Endodermal cell (in vitro differentiated cells): ENCODE results near the gene RASD1. TPM values are rescaled to one million over a fixed set of nuclear protein-coding genes. Genes with fewer than 3 reads are reported as not detected.

Source experiments
- DNase-seq: peaks from one replicate; pipeline ENCODE4 v3.0.0-alpha.2; 2017
- H3K27ac ChIP-seq: 2 replicates; pipeline ENCODE4 v1.5.1; 2013; ENCODE audit warnings: mild to moderate bottlenecking, low read depth, low read length, moderate library complexity
- H3K27me3 ChIP-seq: 2 replicates; pipeline ENCODE4 v1.6.1; 2013; ENCODE audit warnings: mild to moderate bottlenecking, low read length, moderate library complexity; ENCODE audit not compliant: insufficient read depth, control insufficient read depth, poor library complexity, severe bottlenecking
- H3K36me3 ChIP-seq: 2 replicates; pipeline ENCODE4 v1.7.0; 2013; ENCODE audit warnings: mild to moderate bottlenecking, low read length, moderate library complexity; ENCODE audit not compliant: control insufficient read depth, insufficient read depth
- H3K4me1 ChIP-seq: one replicate; pipeline ENCODE4 v1.7.0; 2013; ENCODE audit warnings: low read length; ENCODE audit not compliant: control insufficient read depth, insufficient read depth
- H3K4me3 ChIP-seq: 2 replicates; pipeline ENCODE4 v1.5.1; 2013; ENCODE audit warnings: mild to moderate bottlenecking, low read length, moderate library complexity
- H3K9ac ChIP-seq: 2 replicates; pipeline ENCODE4 v1.6.1; 2013; ENCODE audit warnings: mild to moderate bottlenecking, low read length, moderate library complexity; ENCODE audit not compliant: poor library complexity, severe bottlenecking; ENCODE audit errors: extremely low read depth
- H3K9me3 ChIP-seq: 2 replicates; pipeline ENCODE4 v1.6.1; 2013; ENCODE audit warnings: mild to moderate bottlenecking, low read length, moderate library complexity; ENCODE audit not compliant: control insufficient read depth
- H3K27ac Mint-ChIP-seq: 2 replicates; pipeline ENCODE4 v1.8.0; 2020; ENCODE audit warnings: mixed read lengths
- H3K27me3 Mint-ChIP-seq: 2 replicates; pipeline ENCODE4 v1.8.0; 2021; ENCODE audit warnings: mild to moderate bottlenecking, mixed read lengths; ENCODE audit not compliant: insufficient read depth
- H3K36me3 Mint-ChIP-seq: 2 replicates; pipeline ENCODE4 v1.8.0; 2020; ENCODE audit warnings: low read depth, mixed read lengths
- H3K4me1 Mint-ChIP-seq: 2 replicates; pipeline ENCODE4 v1.8.0; 2020; ENCODE audit warnings: mixed read lengths
- H3K4me3 Mint-ChIP-seq: 2 replicates; pipeline ENCODE4 v1.8.0; 2020; ENCODE audit warnings: mild to moderate bottlenecking, moderate library complexity, mixed read lengths
- H3K9me3 Mint-ChIP-seq: 2 replicates; pipeline ENCODE4 v1.8.0; 2020; ENCODE audit warnings: mild to moderate bottlenecking, mixed read lengths
- WGBS, 2 experiments: methylation state at CpG; one replicate each; pipeline versions ENCODE4 v1.1.5 to v1.1.7; 2013; ENCODE audit warnings: missing lambda C conversion rate in 2 of 2, mixed read lengths in 1 of 2; ENCODE audit not compliant: insufficient coverage in 1 of 2, insufficient read length in 1 of 2; 5-methylcytosine and 5-hydroxymethylcytosine counted together
- total RNA-seq, 2 donors: library from RNA; stranded (reverse); fragmentation: NEBNext Ultra II Directional in 1 of 2; extraction: Animal tissue kit (Norgen Biotek cat#: 25700) in 1 of 2; gene quantifications; 2 replicates in 1 of 2; 3 replicates in 1 of 2; pipeline ENCODE4 v1.2.1, GENCODE V29; 2021
- TF ChIP-seq, protein P1 (sequence below): fragments of 200-600 bp; sonication (generic); conservative IDR thresholded peaks from 2 replicates; pipeline ENCODE4 v1.5.0; 2021; ENCODE audit warnings: antibody characterized with exemption, mild to moderate bottlenecking

RASD1 gene
- total RNA-seq, 2 donors from 2014 or later = 1.9 to 2.5 TPM

DNA sequence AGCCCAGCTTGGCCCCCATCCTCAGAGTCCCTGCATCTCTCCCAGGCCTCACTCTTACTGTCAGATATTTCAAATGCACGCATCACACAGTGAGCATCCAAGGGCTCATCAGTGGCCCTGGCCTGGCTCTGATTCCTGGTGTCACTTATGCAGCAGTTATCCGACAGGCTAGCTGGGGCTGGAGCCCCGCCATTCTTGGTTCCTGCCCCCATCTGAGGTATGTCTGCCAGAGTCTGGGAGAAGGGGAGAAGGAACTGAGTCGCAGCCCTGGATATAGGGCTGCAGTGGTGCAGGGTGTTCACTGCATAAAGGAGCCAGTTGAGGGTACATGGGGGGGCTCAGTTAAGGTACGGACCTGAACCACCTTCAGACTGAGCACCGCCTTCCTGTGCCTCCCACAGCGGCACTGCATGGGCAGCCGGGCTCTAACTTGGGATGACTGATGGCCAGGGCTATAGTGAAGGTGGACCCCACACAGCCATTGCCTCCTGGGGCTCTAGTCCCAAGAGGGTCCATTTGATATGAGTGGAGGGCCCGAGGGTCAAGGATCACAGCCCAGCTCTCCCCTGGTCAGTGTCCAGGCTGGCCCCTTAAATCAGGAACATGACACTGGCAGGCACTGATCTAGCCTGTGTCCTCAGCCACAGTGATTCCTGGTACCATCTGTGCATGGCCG, 1.8 kb upstream of the RASD1 start:
- Mint-ChIP-seq H3K36me3 (peaks cover 2% of the 10 kb centered on the region), H3K4me1 (peaks cover 18% of the 10 kb centered on the region), H3K27me3 (peaks cover 28% of the 10 kb centered on the region), H3K4me3 (no peak overlapping the region), H3K27ac (no peak overlapping the region), H3K9me3 (no peaks in the 10 kb centered on the region)
- Histone ChIP-seq H3K9ac (no peak overlapping the region), H3K4me1 (no peaks in the 10 kb centered on the region), H3K27ac (no peak overlapping the region), H3K4me3 (no peak overlapping the region), H3K9me3 (no peaks in the 10 kb centered on the region), H3K36me3 (no peaks in the 10 kb centered on the region), H3K27me3 (peaks cover 19% of the 10 kb centered on the region)
- 91 to 93% methylated on average over 3 to 10 of the region's 10 CpGs for WGBS, 2 experiments
- DNase-seq = no peak
- TF ChIP-seq, protein P1, sequence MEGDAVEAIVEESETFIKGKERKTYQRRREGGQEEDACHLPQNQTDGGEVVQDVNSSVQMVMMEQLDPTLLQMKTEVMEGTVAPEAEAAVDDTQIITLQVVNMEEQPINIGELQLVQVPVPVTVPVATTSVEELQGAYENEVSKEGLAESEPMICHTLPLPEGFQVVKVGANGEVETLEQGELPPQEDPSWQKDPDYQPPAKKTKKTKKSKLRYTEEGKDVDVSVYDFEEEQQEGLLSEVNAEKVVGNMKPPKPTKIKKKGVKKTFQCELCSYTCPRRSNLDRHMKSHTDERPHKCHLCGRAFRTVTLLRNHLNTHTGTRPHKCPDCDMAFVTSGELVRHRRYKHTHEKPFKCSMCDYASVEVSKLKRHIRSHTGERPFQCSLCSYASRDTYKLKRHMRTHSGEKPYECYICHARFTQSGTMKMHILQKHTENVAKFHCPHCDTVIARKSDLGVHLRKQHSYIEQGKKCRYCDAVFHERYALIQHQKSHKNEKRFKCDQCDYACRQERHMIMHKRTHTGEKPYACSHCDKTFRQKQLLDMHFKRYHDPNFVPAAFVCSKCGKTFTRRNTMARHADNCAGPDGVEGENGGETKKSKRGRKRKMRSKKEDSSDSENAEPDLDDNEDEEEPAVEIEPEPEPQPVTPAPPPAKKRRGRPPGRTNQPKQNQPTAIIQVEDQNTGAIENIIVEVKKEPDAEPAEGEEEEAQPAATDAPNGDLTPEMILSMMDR = no peak

- Mint-ChIP-seq H3K9me3 (no peaks in the 10 kb centered on the region), H3K36me3 (peaks cover 7% of the 10 kb centered on the region), H3K27ac (no peak overlapping the region), H3K27me3 (peaks cover 28% of the 10 kb centered on the region), H3K4me1 (peaks cover 26% of the 10 kb centered on the region), H3K4me3 (no peak overlapping the region)
- Histone ChIP-seq H3K9me3 (no peaks in the 10 kb centered on the region), H3K27me3 (peaks cover 19% of the 10 kb centered on the region), H3K9ac (no peak overlapping the region), H3K27ac (no peak overlapping the region), H3K4me3 (no peak overlapping the region), H3K36me3 (peaks cover 7% of the 10 kb centered on the region), H3K4me1 (no peaks in the 10 kb centered on the region)
- 47 to 55% methylated on average over 13 to 19 of the region's 19 CpGs for WGBS, 2 experiments
- no peak for DNase-seq
- TF ChIP-seq, protein P1 = peak; percentile 0
These were observed 1.1 kb upstream of the RASD1 start for GRCh38 chr17:17497065-17497844.

GRCh38 chr17:17495536-17496188, 533 bp downstream of the RASD1 start:
- H3K27ac ChIP-seq = no peak overlapping the region
- H3K4me1 Mint-ChIP-seq = peaks cover 32% of the 10 kb centered on the region
- peaks cover 13% of the 10 kb centered on the region for H3K36me3 ChIP-seq
- whole genome bisulfite sequencing, 2 experiments = 5% methylated on average over 42 to 65 of the region's 65 CpGs
- H3K4me3 Mint-ChIP-seq = peak overlapping the region; percentile 55
- TF ChIP-seq, protein P1 = peak; percentile 8
- H3K36me3 Mint-ChIP-seq = peaks cover 22% of the 10 kb centered on the region
- H3K9me3 Mint-ChIP-seq = no peaks in the 10 kb centered on the region
- peaks cover 19% of the 10 kb centered on the region for H3K27me3 ChIP-seq
- H3K9ac ChIP-seq = peak overlapping the region; percentile 5
- H3K4me3 ChIP-seq = peak overlapping the region; percentile 77
- DNase-seq = peak; percentile 90
- H3K4me1 ChIP-seq = no peaks in the 10 kb centered on the region
- H3K27ac Mint-ChIP-seq = peak overlapping the region; percentile 24
- peaks cover 28% of the 10 kb centered on the region for H3K27me3 Mint-ChIP-seq
- H3K9me3 ChIP-seq = no peaks in the 10 kb centered on the region
